Measurements from ENCODE around the gene SLC25A43. TPM values are rescaled to one million over a fixed set of nuclear protein-coding genes. Genes with fewer than 3 reads are reported as not detected.

Gene SLC25A43
- total and polyA plus RNA-seq, 12 donors = 0.63 to 5.9 (median 2.8) TPM

GRCh38 chrX:119401569-119401968 is 2.4 kb downstream of the SLC25A43 start:
- H3K27ac ChIP-seq = no peak overlapping the region
- peaks cover 0 to 8% (median 0%) of the 10 kb centered on the region in 9 donors for H3K4me1 ChIP-seq
- no peaks in the 10 kb centered on the region for H3K36me3 ChIP-seq
- DNase-seq (no peak), ATAC-seq (no peak)
- no peaks in the 10 kb centered on the region for H3K27me3 ChIP-seq
- no peak for TF ChIP-seq CTCF (IDR thresholded peaks at IDR 0.05)
- intact Hi-C loops (cut with DNase I) = no loop called here
- no peaks in the 10 kb centered on the region for H3K9me3 ChIP-seq
- no peak overlapping the region for H3K4me3 ChIP-seq
- WGBS, 2 donors = 75 to 87% methylated on average over 4 of the region's 4 CpGs

DNA sequence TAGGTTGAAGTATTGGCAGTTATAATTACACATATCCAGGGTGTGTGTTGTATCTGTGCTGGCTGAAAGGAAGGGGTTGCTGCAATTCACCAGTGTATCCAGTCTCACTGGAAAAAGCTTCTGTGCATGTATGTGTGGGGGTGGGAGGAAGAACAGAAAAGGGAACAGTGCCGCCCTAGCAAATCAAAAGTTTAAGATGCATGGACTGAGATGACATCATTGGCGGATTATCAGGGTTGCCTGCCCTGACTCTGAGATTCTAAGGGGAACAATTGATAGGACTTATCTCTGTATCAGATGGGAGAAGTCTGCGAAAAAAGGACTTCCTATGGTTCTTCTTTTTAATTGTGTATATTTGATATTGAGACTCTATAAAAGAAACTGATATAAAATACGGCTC is 3.5 kb downstream of the SLC25A43 start:
- Histone ChIP-seq H3K4me3 (no peak overlapping the region), H3K36me3 (peaks cover 0 to 7% (median 0%) of the 10 kb centered on the region in 9 donors), H3K4me1 (peaks cover 0 to 8% (median 0%) of the 10 kb centered on the region in 9 donors), H3K27ac (no peak overlapping the region), H3K9me3 (no peaks in the 10 kb centered on the region), H3K27me3 (no peaks in the 10 kb centered on the region)
- intact Hi-C loops (cut with DNase I) = no loop called here
- no peak for TF ChIP-seq CTCF (IDR thresholded peaks at IDR 0.05)
- no peak for ATAC-seq
- DNase-seq = no peak
- WGBS, 2 donors = 76 to 91% methylated on average over 4 of the region's 4 CpGs

DNA sequence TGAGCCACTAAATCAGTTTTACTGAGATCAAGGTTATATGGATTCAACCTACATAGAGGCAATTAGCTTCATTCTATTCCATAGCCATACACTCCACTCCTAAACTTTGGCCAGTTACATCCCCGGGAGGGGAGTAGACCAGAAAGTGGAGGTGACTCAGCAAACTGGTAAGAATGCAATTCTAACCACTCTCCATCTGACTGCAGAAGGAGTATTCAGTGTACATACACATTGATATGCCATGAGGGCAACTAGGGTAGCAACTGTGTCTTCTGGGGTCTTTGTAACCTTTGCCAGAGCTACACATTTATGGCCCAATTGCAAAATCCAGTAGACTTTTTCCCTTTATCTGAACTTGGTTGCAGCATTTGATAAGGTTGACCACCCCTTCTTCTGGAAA is 7.6 kb downstream of the SLC25A43 start:
- Histone ChIP-seq H3K4me3 (no peak overlapping the region), H3K27ac (no peak overlapping the region), H3K9me3 (no peaks in the 10 kb centered on the region), H3K36me3 (peaks cover 0 to 7% (median 0%) of the 10 kb centered on the region in 9 donors), H3K27me3 (no peaks in the 10 kb centered on the region), H3K4me1 (no peaks in the 10 kb centered on the region)
- intact Hi-C loops (cut with DNase I) = no loop called here
- TF ChIP-seq CTCF (IDR thresholded peaks at IDR 0.05) = no peak
- 96 to 100% methylated on average over 1 of the region's 1 CpG for WGBS, 2 donors
- DNase-seq (no peak), ATAC-seq (no peak)

GRCh38 chrX:119407681-119408080 is 8.5 kb downstream of the SLC25A43 start:
- no peak for TF ChIP-seq CTCF (IDR thresholded peaks at IDR 0.05)
- no peak for ATAC-seq
- WGBS, 2 donors = 81 to 91% methylated on average over 9 of the region's 9 CpGs
- Histone ChIP-seq H3K27ac (no peak overlapping the region), H3K36me3 (peaks cover 0 to 7% (median 0%) of the 10 kb centered on the region in 9 donors), H3K4me3 (no peak overlapping the region), H3K27me3 (no peaks in the 10 kb centered on the region), H3K9me3 (no peaks in the 10 kb centered on the region), H3K4me1 (no peaks in the 10 kb centered on the region)
- intact Hi-C loops (cut with DNase I) = no loop called here
- no peak for DNase-seq
